ENCODE data around the gene PPP1R37. TPM values are rescaled to one million over a fixed set of nuclear protein-coding genes. Genes with fewer than 3 reads are reported as not detected.
"Not testable (repeated sequence)": the region's sequence is repeated elsewhere in the genome, so short reads cannot be mapped to it uniquely, and the experiment has no call there.

Gene PPP1R37
- total RNA-seq, 1 donor from 2014 or later: 20.4 TPM

DNA sequence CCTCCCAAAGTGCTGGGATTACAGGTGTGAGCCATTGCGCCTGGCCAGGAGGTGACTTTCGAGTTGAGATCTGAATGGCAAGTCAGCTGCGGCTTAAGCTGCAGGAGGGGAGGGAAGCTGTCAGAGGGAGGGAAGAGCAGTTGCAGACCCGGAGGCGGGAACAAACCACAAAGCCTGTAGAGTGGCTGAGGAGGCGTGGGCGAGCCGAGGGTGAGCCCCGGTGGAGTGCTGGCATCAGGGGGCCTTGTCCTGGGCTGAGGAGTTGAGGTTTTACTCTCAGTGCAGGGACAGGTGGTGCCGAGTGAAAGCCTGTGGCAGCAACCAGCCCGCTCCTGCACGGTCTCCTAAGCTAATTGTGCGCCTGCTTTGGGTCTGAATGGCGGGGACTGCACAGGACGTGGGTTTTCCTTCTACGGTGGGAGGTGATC lies 24.2 kb downstream of the PPP1R37 start:
- no peaks in the 10 kb centered on the region for H3K27me3 Mint-ChIP-seq (ENCODE audit: insufficient read depth)
- H3K36me3 Mint-ChIP-seq (ENCODE audit: low read depth): peaks cover 1% of the 10 kb centered on the region
- H3K4me1 Mint-ChIP-seq (ENCODE audit: low read depth): peaks cover 48% of the 10 kb centered on the region
- intact Hi-C loops (cut with micrococcal nuclease): loop anchor here (2.0 to 5.0 kb wide), 2 partner anchors 24 to 100 kb away; partner anchors contain the start of gene PPP1R37
- no peaks in the 10 kb centered on the region for H3K9me3 Mint-ChIP-seq
- peak; percentile 31 for DNase-seq (ENCODE audit: low spot score)
- H3K27ac Mint-ChIP-seq: peak overlapping the region; percentile 64
- H3K4me3 Mint-ChIP-seq: peak overlapping the region; percentile 35

DNA sequence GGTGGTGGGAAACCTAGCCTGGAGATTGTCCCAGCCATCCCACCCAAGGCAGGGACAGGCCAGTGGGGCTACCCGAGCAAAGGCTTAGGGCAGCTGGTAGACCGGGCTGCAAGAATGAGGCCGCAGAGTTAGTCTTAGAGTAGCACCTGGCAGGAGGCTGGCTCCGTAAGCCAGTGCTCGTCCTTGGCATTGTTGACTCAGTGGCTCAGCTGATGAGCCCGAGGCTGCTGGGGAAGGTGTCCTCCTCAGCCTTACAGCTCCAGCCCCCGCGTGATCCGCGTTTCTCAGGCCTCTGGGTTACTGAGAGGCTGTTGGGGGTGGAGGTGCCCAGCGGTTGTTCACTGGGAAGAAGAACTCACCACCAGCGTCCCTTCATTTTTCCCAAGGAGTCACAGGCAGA lies 24.7 kb downstream of the PPP1R37 start:
- intact Hi-C loops (cut with micrococcal nuclease): loop anchor here (2.0 to 5.0 kb wide), 2 partner anchors 25 to 100 kb away; partner anchors contain the start of gene PPP1R37
- no peaks in the 10 kb centered on the region for H3K9me3 Mint-ChIP-seq
- H3K27ac Mint-ChIP-seq: peak overlapping the region; percentile 71
- no peak overlapping the region for H3K4me3 Mint-ChIP-seq
- DNase-seq (ENCODE audit: low spot score): no peak
- H3K36me3 Mint-ChIP-seq (ENCODE audit: low read depth): peaks cover 1% of the 10 kb centered on the region
- H3K4me1 Mint-ChIP-seq (ENCODE audit: low read depth): peaks cover 52% of the 10 kb centered on the region
- no peaks in the 10 kb centered on the region for H3K27me3 Mint-ChIP-seq (ENCODE audit: insufficient read depth)

DNA sequence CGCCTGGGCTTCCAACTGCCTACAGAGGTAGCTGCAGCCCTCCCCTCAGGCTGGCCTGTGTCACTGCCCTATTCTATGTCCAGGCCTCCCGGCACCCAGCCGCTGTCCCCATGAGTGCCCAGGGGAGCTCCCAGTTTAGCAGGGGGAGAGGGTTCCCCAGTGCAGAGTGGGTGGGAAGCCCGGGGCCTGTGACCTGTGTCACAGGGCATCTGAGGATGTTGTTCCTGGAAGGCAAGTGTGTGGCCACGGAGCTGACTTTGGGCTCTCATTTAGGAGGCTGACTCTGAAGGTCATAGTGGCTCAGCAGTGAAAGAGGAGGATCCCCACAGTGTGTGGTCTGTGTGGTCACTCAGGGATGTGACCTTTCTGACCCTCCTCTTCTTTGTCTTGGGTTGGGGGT lies 25.1 kb downstream of the PPP1R37 start:
- no peak overlapping the region for H3K4me3 Mint-ChIP-seq

GRCh38 chr19:45118591-45119355 lies 25.8 kb downstream of the PPP1R37 start:
- not testable (repeated sequence) for H3K27ac Mint-ChIP-seq; DNase-seq (ENCODE audit: low spot score); H3K9me3 Mint-ChIP-seq; H3K36me3 Mint-ChIP-seq (ENCODE audit: low read depth); H3K27me3 Mint-ChIP-seq (ENCODE audit: insufficient read depth)
- peak overlapping the region; percentile 3 for H3K4me3 Mint-ChIP-seq
- intact Hi-C loops (cut with micrococcal nuclease): loop anchor here (5.0 kb wide), 1 partner anchor 101 kb away; no protein-coding TSS in a partner anchor
- H3K4me1 Mint-ChIP-seq (ENCODE audit: low read depth): peaks cover 52% of the 10 kb centered on the region

More for the DNA sequence above, 25.1 kb downstream of the PPP1R37 start:
- H3K27me3 Mint-ChIP-seq (ENCODE audit: insufficient read depth): no peaks in the 10 kb centered on the region
- intact Hi-C loops (cut with micrococcal nuclease): loop anchor here (5.0 kb wide), 1 partner anchor 101 kb away; no protein-coding TSS in a partner anchor
- DNase-seq (ENCODE audit: low spot score): no peak
- peak overlapping the region; percentile 71 for H3K27ac Mint-ChIP-seq
- peaks cover 1% of the 10 kb centered on the region for H3K36me3 Mint-ChIP-seq (ENCODE audit: low read depth)
- H3K9me3 Mint-ChIP-seq: no peaks in the 10 kb centered on the region
- H3K4me1 Mint-ChIP-seq (ENCODE audit: low read depth): peaks cover 52% of the 10 kb centered on the region

DNA sequence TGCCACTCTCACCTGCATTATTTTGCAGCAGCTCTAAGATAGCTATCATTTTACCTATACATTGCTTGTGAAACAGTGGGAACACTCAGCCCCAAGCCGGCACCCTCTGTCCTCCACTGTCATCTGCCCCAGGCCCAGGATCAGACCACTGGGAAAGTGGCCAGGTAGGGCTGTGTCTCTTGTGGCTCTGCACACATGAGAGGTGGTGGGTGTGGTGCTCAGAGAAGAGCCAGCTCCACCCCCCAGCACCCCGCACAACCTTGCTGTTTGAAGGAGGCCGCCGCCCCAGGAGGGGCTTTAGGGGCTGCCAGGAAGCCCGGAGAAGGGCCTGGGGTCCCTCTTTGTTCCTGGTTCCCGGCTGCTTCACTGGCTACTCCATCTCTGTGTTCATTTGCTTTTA lies 26.6 kb downstream of the PPP1R37 start:
- Mint-ChIP-seq H3K36me3 (ENCODE audit: low read depth) (peaks cover 1% of the 10 kb centered on the region), H3K9me3 (no peaks in the 10 kb centered on the region), H3K4me1 (ENCODE audit: low read depth) (peaks cover 52% of the 10 kb centered on the region), H3K27me3 (ENCODE audit: insufficient read depth) (no peaks in the 10 kb centered on the region), H3K4me3 (no peak overlapping the region), H3K27ac (no peak overlapping the region)
- intact Hi-C loops (cut with micrococcal nuclease): loop anchor here (5.0 kb wide), 1 partner anchor 102 kb away; no protein-coding TSS in a partner anchor
- DNase-seq (ENCODE audit: low spot score): no peak

GRCh38 chr19:45121827-45122345 lies 28.9 kb downstream of the PPP1R37 start:
- Mint-ChIP-seq H3K27me3 (ENCODE audit: insufficient read depth) (no peaks in the 10 kb centered on the region), H3K9me3 (no peaks in the 10 kb centered on the region), H3K36me3 (ENCODE audit: low read depth) (no peaks in the 10 kb centered on the region), H3K27ac (no peak overlapping the region), H3K4me3 (no peak overlapping the region), H3K4me1 (ENCODE audit: low read depth) (peaks cover 34% of the 10 kb centered on the region)
- intact Hi-C loops (cut with micrococcal nuclease): no loop called here
- DNase-seq (ENCODE audit: low spot score): no peak

DNA sequence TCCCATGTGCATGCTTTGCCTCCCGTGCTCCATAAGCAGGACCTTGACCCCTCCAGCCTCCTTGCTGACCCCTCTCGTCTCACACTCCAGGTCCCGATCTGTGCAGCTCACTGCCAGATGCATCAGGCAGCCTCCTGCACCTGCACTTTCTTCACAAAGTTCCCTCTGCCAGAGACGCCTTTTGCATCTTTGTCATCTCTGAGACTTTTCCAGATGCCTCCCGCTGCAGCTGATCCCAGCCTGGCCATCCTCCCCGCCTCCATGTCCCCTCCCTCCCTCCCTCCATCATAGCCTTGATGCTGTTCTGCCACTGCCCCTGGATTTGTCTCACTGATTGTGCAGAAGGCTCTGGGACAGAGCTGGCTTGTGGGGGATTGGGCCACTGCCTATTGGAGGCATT lies 29.9 kb downstream of the PPP1R37 start:
- intact Hi-C loops (cut with micrococcal nuclease): no loop called here
- Mint-ChIP-seq H3K4me1 (ENCODE audit: low read depth) (peaks cover 27% of the 10 kb centered on the region), H3K27ac (no peak overlapping the region), H3K36me3 (ENCODE audit: low read depth) (no peaks in the 10 kb centered on the region), H3K4me3 (no peak overlapping the region), H3K9me3 (no peaks in the 10 kb centered on the region), H3K27me3 (ENCODE audit: insufficient read depth) (no peaks in the 10 kb centered on the region)
- DNase-seq (ENCODE audit: low spot score): no peak

DNA sequence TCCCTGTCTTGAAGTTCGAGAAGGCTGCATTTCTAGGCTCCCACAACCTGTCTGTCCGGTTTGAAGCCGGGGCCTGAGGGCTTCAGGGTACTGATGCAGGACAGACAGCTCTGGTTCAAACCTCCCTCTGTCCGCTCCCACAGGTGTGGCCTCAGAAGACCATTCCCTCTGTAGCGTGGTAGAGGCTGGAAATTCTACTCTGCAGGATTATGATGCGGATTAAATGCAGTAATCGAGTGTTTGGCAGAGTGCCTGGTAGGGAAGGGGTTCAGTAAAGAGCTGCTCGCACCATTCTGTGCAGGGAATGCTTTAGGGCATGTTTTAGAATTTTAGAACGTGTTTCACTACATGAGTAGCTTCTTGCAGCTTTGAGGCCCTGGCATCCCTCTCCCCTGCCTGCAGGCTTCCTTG lies 30.5 kb downstream of the PPP1R37 start:
- no peak overlapping the region for H3K27ac Mint-ChIP-seq
- DNase-seq (ENCODE audit: low spot score): no peak
- intact Hi-C loops (cut with micrococcal nuclease): no loop called here
- H3K4me1 Mint-ChIP-seq (ENCODE audit: low read depth): peaks cover 21% of the 10 kb centered on the region
- no peaks in the 10 kb centered on the region for H3K9me3 Mint-ChIP-seq
- H3K36me3 Mint-ChIP-seq (ENCODE audit: low read depth): no peaks in the 10 kb centered on the region
- no peaks in the 10 kb centered on the region for H3K27me3 Mint-ChIP-seq (ENCODE audit: insufficient read depth)
- no peak overlapping the region for H3K4me3 Mint-ChIP-seq

DNA sequence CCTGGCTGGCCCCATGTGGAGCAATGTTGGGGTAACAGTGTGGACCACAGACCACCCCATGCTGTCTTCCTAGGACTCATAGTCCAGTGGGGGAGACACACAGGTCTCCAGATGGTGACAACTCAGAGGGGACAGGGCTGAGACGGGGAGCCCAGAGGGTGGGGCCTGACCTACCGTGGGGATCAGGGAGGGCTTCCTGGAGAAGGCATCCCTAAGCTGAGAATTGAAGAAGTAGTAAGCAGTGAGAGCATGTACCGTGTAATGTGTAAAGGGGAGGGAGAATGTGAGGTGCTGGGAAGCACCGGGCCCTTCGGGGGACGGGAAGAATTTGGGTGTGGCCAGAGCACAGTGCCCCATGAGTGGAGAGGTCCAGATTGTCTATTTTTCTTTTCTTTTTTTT lies 31.0 kb downstream of the PPP1R37 start:
- Mint-ChIP-seq H3K36me3 (ENCODE audit: low read depth) (no peaks in the 10 kb centered on the region), H3K4me1 (ENCODE audit: low read depth) (peaks cover 15% of the 10 kb centered on the region), H3K27ac (no peak overlapping the region)

DNA sequence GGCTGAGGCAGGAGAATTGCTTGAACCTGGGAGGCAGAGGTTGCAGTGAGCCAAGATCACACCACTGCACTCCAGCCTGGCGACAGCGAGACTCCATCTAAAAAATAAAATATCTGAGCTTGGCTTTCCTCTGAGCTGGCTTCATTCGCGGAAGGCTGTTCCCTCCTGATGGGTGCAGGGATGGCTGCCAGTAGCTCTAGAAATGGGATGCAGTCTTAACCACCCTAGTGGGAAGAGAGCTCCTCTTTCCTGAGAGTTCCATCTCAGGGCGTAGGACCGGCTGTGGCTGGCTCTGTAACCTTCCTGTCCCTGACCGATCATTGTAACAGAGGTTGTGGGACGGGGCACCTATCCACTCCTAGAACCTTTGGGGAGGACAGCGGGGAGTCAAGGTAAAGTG lies 32.4 kb downstream of the PPP1R37 start:
- intact Hi-C loops (cut with micrococcal nuclease): no loop called here

More for the DNA sequence above, 31.0 kb downstream of the PPP1R37 start:
- intact Hi-C loops (cut with micrococcal nuclease): no loop called here
- Mint-ChIP-seq H3K27me3 (ENCODE audit: insufficient read depth) (no peaks in the 10 kb centered on the region), H3K9me3 (no peaks in the 10 kb centered on the region), H3K4me3 (no peak overlapping the region)
- DNase-seq (ENCODE audit: low spot score): no peak

GRCh38 chr19:45125975-45126493 lies 33.1 kb downstream of the PPP1R37 start:
- Mint-ChIP-seq H3K36me3 (ENCODE audit: low read depth) (no peaks in the 10 kb centered on the region), H3K4me1 (ENCODE audit: low read depth) (peaks cover 11% of the 10 kb centered on the region), H3K9me3 (no peaks in the 10 kb centered on the region)

More for the DNA sequence above, 32.4 kb downstream of the PPP1R37 start:
- no peak for DNase-seq (ENCODE audit: low spot score)
- Mint-ChIP-seq H3K4me1 (ENCODE audit: low read depth) (peaks cover 15% of the 10 kb centered on the region), H3K27me3 (ENCODE audit: insufficient read depth) (no peaks in the 10 kb centered on the region), H3K9me3 (no peaks in the 10 kb centered on the region), H3K36me3 (ENCODE audit: low read depth) (no peaks in the 10 kb centered on the region), H3K4me3 (no peak overlapping the region), H3K27ac (no peak overlapping the region)

GRCh38 chr19:45126654-45127053 lies 33.7 kb downstream of the PPP1R37 start:
- Mint-ChIP-seq H3K27ac (no peak overlapping the region), H3K9me3 (no peaks in the 10 kb centered on the region), H3K4me1 (ENCODE audit: low read depth) (peaks cover 5% of the 10 kb centered on the region), H3K36me3 (ENCODE audit: low read depth) (no peaks in the 10 kb centered on the region), H3K4me3 (no peak overlapping the region), H3K27me3 (ENCODE audit: insufficient read depth) (no peaks in the 10 kb centered on the region)
- no peak for DNase-seq (ENCODE audit: low spot score)
- intact Hi-C loops (cut with micrococcal nuclease): loop anchor here (1.0 kb wide), 1 partner anchor 33 kb away; the partner anchor contains the start of gene PPP1R37

More at GRCh38 chr19:45125975-45126493, 33.1 kb downstream of the PPP1R37 start:
- intact Hi-C loops (cut with micrococcal nuclease): loop anchor here (1.0 kb wide), 1 partner anchor 33 kb away; the partner anchor contains the start of gene PPP1R37
- Mint-ChIP-seq H3K27ac (no peak overlapping the region), H3K4me3 (no peak overlapping the region), H3K27me3 (ENCODE audit: insufficient read depth) (no peaks in the 10 kb centered on the region)
- DNase-seq (ENCODE audit: low spot score): peak; percentile 49

GRCh38 chr19:45128146-45128545 lies 35.2 kb downstream of the PPP1R37 start:
- H3K9me3 Mint-ChIP-seq: no peaks in the 10 kb centered on the region
- H3K4me1 Mint-ChIP-seq (ENCODE audit: low read depth): no peaks in the 10 kb centered on the region
- H3K4me3 Mint-ChIP-seq: no peak overlapping the region
- H3K36me3 Mint-ChIP-seq (ENCODE audit: low read depth): no peaks in the 10 kb centered on the region
- no peak overlapping the region for H3K27ac Mint-ChIP-seq
- intact Hi-C loops (cut with micrococcal nuclease): no loop called here
- no peaks in the 10 kb centered on the region for H3K27me3 Mint-ChIP-seq (ENCODE audit: insufficient read depth)
- no peak for DNase-seq (ENCODE audit: low spot score)

Data from activated T-helper 1 cell treated with anti-CD3 and anti-CD28 coated beads, Interleukin-12 subunit alpha, Interleukin-12 subunit beta, Interleukin-2, Interleukin-4 antibody, amounts not matched to agents 30 ng/mL and 10 ng/mL and 1 ng/mL, durations not matched to agents 14 hours and 24 hours and 36 hours (primary cell).